Measurements from ENCODE around the gene HTT. TPM values are rescaled to one million over a fixed set of nuclear protein-coding genes. Genes with fewer than 3 reads are reported as not detected.

Gene HTT
- total and polyA plus RNA-seq, 2 of the 8 experiments (the other 6 are each of a cell fraction or from before 2014, with no cell fraction given) = 24.0 to 71.0 TPM

DNA sequence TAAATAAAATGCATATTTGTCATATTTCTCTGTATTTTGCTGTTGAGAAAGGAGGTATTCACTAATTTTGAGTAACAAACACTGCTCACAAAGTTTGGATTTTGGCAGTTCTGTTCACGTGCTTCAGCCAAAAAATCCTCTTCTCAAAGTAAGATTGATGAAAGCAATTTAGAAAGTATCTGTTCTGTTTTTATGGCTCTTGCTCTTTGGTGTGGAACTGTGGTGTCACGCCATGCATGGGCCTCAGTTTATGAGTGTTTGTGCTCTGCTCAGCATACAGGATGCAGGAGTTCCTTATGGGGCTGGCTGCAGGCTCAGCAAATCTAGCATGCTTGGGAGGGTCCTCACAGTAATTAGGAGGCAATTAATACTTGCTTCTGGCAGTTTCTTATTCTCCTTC is 3.3 kb downstream of the HTT start:
- Histone ChIP-seq H3K14ac (ENCODE audit: insufficient read length) (no peak overlapping the region), H2BK5ac (ENCODE audit: low read depth, low read length) (no peak overlapping the region), H3K27me3 (replicated peaks in 1 of 4; ENCODE audit: control insufficient read depth in 3 of 4, extremely low read depth in 1 of 4, insufficient read depth in 3 of 4, low read length in 3 of 4) (no peaks in the 10 kb centered on the region), H2AK5ac (ENCODE audit: low read depth, low read length) (no peak overlapping the region), H2AFZ (ENCODE audit: low read length) (no peak overlapping the region), H3K4me3 (ENCODE audit: extremely low read depth in 1 of 4, insufficient read depth in 2 of 4, low read depth in 3 of 4, low read length in 4 of 4) (no peak overlapping the region), H4K5ac (ENCODE audit: insufficient read length, low read depth, low read length) (no peak overlapping the region), H2BK12ac (ENCODE audit: low read depth, low read length) (no peak overlapping the region), H3K23me2 (ENCODE audit: low read depth, low read length) (peaks cover 9% of the 10 kb centered on the region), H3K18ac (ENCODE audit: extremely low read depth, low read length) (no peak overlapping the region), H3K9ac (replicated peaks in 1 of 4; ENCODE audit: extremely low read depth in 1 of 4, low read depth in 3 of 4, low read length in 3 of 4) (no peak overlapping the region), H3K36me3 (ENCODE audit: control insufficient read depth in 2 of 4, insufficient read depth in 4 of 4, low read length in 3 of 4) (no peaks in the 10 kb centered on the region), H2BK15ac (ENCODE audit: low read length) (no peak overlapping the region), H4K8ac (ENCODE audit: extremely low read depth, insufficient read depth, low read length) (no peak overlapping the region), H3K4me1 (replicated peaks in 1 of 4; ENCODE audit: control insufficient read depth in 3 of 4, insufficient read depth in 4 of 4, low read length in 3 of 4) (peaks cover 2 to 5% (median 3%) of the 10 kb centered on the region in 4 experiments; a peak in 6 of 7 replicates), H4K20me1 (replicated peaks in 1 of 2; ENCODE audit: control insufficient read depth in 1 of 2, insufficient read depth in 2 of 2, low read length in 2 of 2) (peaks cover 16 to 22% of the 10 kb centered on the region in 2 experiments), H4K91ac (replicated peaks; ENCODE audit: insufficient read length, low read length) (no peak overlapping the region), H3K9me3 (ENCODE audit: insufficient read depth in 2 of 2, low read depth in 1 of 2, low read length in 1 of 2) (no peaks in the 10 kb centered on the region), H2BK120ac (replicated peaks; ENCODE audit: low read depth, low read length) (no peak overlapping the region), H2BK20ac (ENCODE audit: low read length) (no peak overlapping the region), H3K56ac (replicated peaks; ENCODE audit: insufficient read length, low read depth, low read length) (no peak overlapping the region), H3K23ac (ENCODE audit: insufficient read length) (no peak overlapping the region), H3K4me2 (ENCODE audit: insufficient read depth in 1 of 2, low read depth in 2 of 2, low read length in 2 of 2) (no peak overlapping the region), H3K79me1 (ENCODE audit: low read depth, low read length) (peaks cover 19% of the 10 kb centered on the region), H3K27ac (ENCODE audit: low read depth, low read length) (no peak overlapping the region), H3K4ac (replicated peaks; ENCODE audit: insufficient read length, low read depth, low read length) (no peak overlapping the region), H3K79me2 (ENCODE audit: control insufficient read depth in 1 of 2, insufficient read depth in 2 of 2, low read length in 2 of 2) (peaks cover 25 to 72% of the 10 kb centered on the region in 2 experiments)
- FAIRE-seq (no peak), DNase-seq (ENCODE audit: low read depth in 1 of 2, low spot score in 2 of 2) (no peak)
- ChIA-PET POLR2A (ENCODE audit: partially characterized antibody) (interaction anchor here (1.4 kb wide), 1 partner anchor 10 kb away, joined by 4 read pairs; no protein-coding TSS in a partner anchor), CTCF (ENCODE audit: partially characterized antibody) (no interaction called here)
- 95% methylated on average over 2 of the region's 2 CpGs; no CpG with 5 or more reads in 1 of the 2 experiments for WGBS, 2 experiments (ENCODE audit: extremely low coverage in 1 of 2, insufficient coverage in 1 of 2, insufficient read length in 1 of 2, insufficient replicate concordance in 2 of 2, low coverage in 1 of 2, low lambda C conversion rate in 2 of 2, missing lambda C conversion rate in 1 of 2)
- TF ChIP-seq TAF7 (optimal IDR thresholded peaks at IDR 0.05; ENCODE audit: borderline replicate concordance, low read depth, low read length) (no peak), EP300 (IDR thresholded peaks at IDR 0.05; ENCODE audit: borderline replicate concordance in 1 of 2, low read depth in 2 of 2, low read length in 2 of 2) (no peak)
